Calu3 (cell line): ENCODE data around the gene CDC14A. TPM values are rescaled to one million over a fixed set of nuclear protein-coding genes. Genes with fewer than 3 reads are reported as not detected.

ENCODE experiments used
- BruUV-seq: library from RNA; stranded (reverse); fragments of 400-500 nt; replicated peaks from 2 replicates; lab custom pipeline; 2021; lab: Mats Ljungman, UMichigan
- CTCF ChIA-PET: fragments of 300-600 bp; sonication (Branson Sonifier 250); formaldehyde crosslinking; loops from one replicate; lab custom pipeline; 2022; ENCODE audit warnings: antibody characterized with exemption; lab: Charles Lee
- DNase-seq: peaks from one replicate; pipeline ENCODE4 v3.0.0; 2022
- H3K27ac Mint-ChIP-seq: one replicate; pipeline ENCODE4 v1.8.0; 2022; ENCODE audit warnings: mixed read lengths; ENCODE audit not compliant: unreplicated experiment
- H3K27me3 Mint-ChIP-seq: one replicate; pipeline ENCODE4 v1.8.0; 2022; ENCODE audit warnings: mixed read lengths; ENCODE audit not compliant: unreplicated experiment
- H3K36me3 Mint-ChIP-seq: one replicate; pipeline ENCODE4 v1.8.0; 2022; ENCODE audit warnings: mild to moderate bottlenecking, moderate library complexity, mixed read lengths; ENCODE audit not compliant: insufficient read depth, unreplicated experiment
- H3K4me1 Mint-ChIP-seq: one replicate; pipeline ENCODE4 v1.8.0; 2022; ENCODE audit warnings: mild to moderate bottlenecking, low read depth, mixed read lengths; ENCODE audit not compliant: unreplicated experiment
- H3K4me3 Mint-ChIP-seq: one replicate; pipeline ENCODE4 v1.8.0; 2022; ENCODE audit warnings: mild to moderate bottlenecking, low read depth, moderate library complexity, mixed read lengths; ENCODE audit not compliant: unreplicated experiment
- H3K9me3 Mint-ChIP-seq: one replicate; pipeline ENCODE4 v1.8.0; 2022; ENCODE audit warnings: low read depth, mixed read lengths; ENCODE audit not compliant: unreplicated experiment
- CTCF ChIP-seq: fragments of 200-600 bp; IDR thresholded peaks from one replicate; pipeline ENCODE4 v1.8.0; 2022; ENCODE audit warnings: antibody characterized with exemption; ENCODE audit not compliant: unreplicated experiment
- intact Hi-C: fragments of 100-400 bp; cut with micrococcal nuclease; formaldehyde crosslinking; loops from one replicate; pipeline ENCODE4 v1.10.0; 2022; ENCODE audit not compliant: unreplicated experiment
- total RNA-seq: library from RNA; stranded (reverse); gene quantifications from 2 replicates; pipeline ENCODE4 v1.2.3, GENCODE V29; 2022

The CDC14A gene
- total RNA-seq, 1 experiment from 2014 or later, result 8.5 TPM

GRCh38 chr1:100387657-100388350 lies 35.5 kb downstream of the CDC14A start:
- intact Hi-C loops, result no loop called here
- BruUV-seq, result no TSS peak

GRCh38 chr1:100390531-100390930 lies 38.2 kb downstream of the CDC14A start:
- Mint-ChIP-seq H3K27ac (no peak overlapping the region), H3K36me3 (no peaks in the 10 kb centered on the region), H3K4me1 (no peaks in the 10 kb centered on the region), H3K9me3 (no peaks in the 10 kb centered on the region), H3K27me3 (no peaks in the 10 kb centered on the region), H3K4me3 (no peak overlapping the region)
- intact Hi-C loops, result no loop called here
- CTCF ChIA-PET, result no interaction called here
- BruUV-seq, result no TSS peak
- TF ChIP-seq CTCF, result no peak
- DNase-seq, result no peak

More at GRCh38 chr1:100387657-100388350, 35.5 kb downstream of the CDC14A start:
- CTCF ChIA-PET, result no interaction called here
- no peak overlapping the region for H3K27ac Mint-ChIP-seq
- no peaks in the 10 kb centered on the region for H3K4me1 Mint-ChIP-seq
- H3K36me3 Mint-ChIP-seq, result no peaks in the 10 kb centered on the region
- no peaks in the 10 kb centered on the region for H3K27me3 Mint-ChIP-seq
- no peak for TF ChIP-seq CTCF
- no peak overlapping the region for H3K4me3 Mint-ChIP-seq
- DNase-seq, result no peak
- H3K9me3 Mint-ChIP-seq, result no peaks in the 10 kb centered on the region

GRCh38 chr1:100391675-100392074 lies 39.4 kb downstream of the CDC14A start:
- Mint-ChIP-seq H3K9me3 (no peaks in the 10 kb centered on the region), H3K27me3 (no peaks in the 10 kb centered on the region), H3K4me1 (no peaks in the 10 kb centered on the region), H3K4me3 (no peak overlapping the region), H3K36me3 (no peaks in the 10 kb centered on the region), H3K27ac (no peak overlapping the region)
- CTCF ChIA-PET, result no interaction called here
- no TSS peak for BruUV-seq
- no peak for TF ChIP-seq CTCF
- no peak for DNase-seq
- intact Hi-C loops, result no loop called here

GRCh38 chr1:100392756-100393155 lies 40.5 kb downstream of the CDC14A start:
- H3K4me3 Mint-ChIP-seq, result no peak overlapping the region
- no peaks in the 10 kb centered on the region for H3K4me1 Mint-ChIP-seq
- H3K27me3 Mint-ChIP-seq, result no peaks in the 10 kb centered on the region
- BruUV-seq, result no TSS peak
- no peak for DNase-seq
- TF ChIP-seq CTCF, result no peak
- no peaks in the 10 kb centered on the region for H3K9me3 Mint-ChIP-seq
- CTCF ChIA-PET, result no interaction called here
- intact Hi-C loops, result no loop called here
- no peaks in the 10 kb centered on the region for H3K36me3 Mint-ChIP-seq
- H3K27ac Mint-ChIP-seq, result no peak overlapping the region
